HEK293 (cell line): ENCODE results near the gene ZNF428.
A peak's percentile ranks its signal among the peaks of the same experiment; 100 is the strongest.

ENCODE experiments used
- CTCF ChIA-PET: fragments of 350-600 bp; formaldehyde crosslinking; extraction: SDS; loops from one replicate; lab custom pipeline; 2021; ENCODE audit warnings: antibody characterized with exemption; lab: Yijun Ruan, JAX
- POLR2A ChIA-PET: fragments of 300-600 bp; formaldehyde crosslinking; extraction: SDS; loops from one replicate; lab custom pipeline; 2020; ENCODE audit warnings: antibody characterized with exemption, inconsistent platforms; lab: Yijun Ruan, JAX
- H3K27ac ChIP-seq: fragments of 200-500 bp; sonication (Bioruptor generic); 2 replicates; pipeline ENCODE4 v1.5.1; 2014; ENCODE audit warnings: low read depth, low read length, control low read depth, inconsistent platforms; ENCODE audit errors: extremely low read depth
- H3K36me3 ChIP-seq, 2 experiments: fragments of 200-500 bp in 1 of 2; sonication (Bioruptor generic) in 1 of 2; 1 replicate in 1 of 2; 2 replicates in 1 of 2; pipeline ENCODE4 v1.5.1; 2014 to 2017; ENCODE audit warnings: inconsistent platforms in 2 of 2, low read length in 2 of 2; ENCODE audit not compliant: control insufficient read depth in 2 of 2, insufficient read depth in 1 of 2
- H3K4me1 ChIP-seq: fragments of 200-500 bp; sonication (Bioruptor generic); 2 replicates; pipeline ENCODE4 v1.5.1; 2014; ENCODE audit warnings: mild to moderate bottlenecking, low read length, inconsistent platforms; ENCODE audit not compliant: control insufficient read depth, insufficient read depth
- H3K4me3 ChIP-seq: 2 replicates; pipeline ENCODE4 v1.5.1; 2011; ENCODE audit warnings: low read depth, mild to moderate bottlenecking, control low read depth, low read length, moderate library complexity
- H3K9me3 ChIP-seq: fragments of 200-500 bp; sonication (Bioruptor generic); 2 replicates; pipeline ENCODE4 v1.5.1; 2014; ENCODE audit warnings: low read depth, low read length, inconsistent platforms; ENCODE audit not compliant: control insufficient read depth, insufficient read depth
- BCL11B ChIP-seq: fragments of 450-650 bp; formaldehyde crosslinking; IDR thresholded peaks from 2 replicates; pipeline ENCODE4 v1.5.1; 2016; ENCODE audit warnings: low read depth, missing biosample characterization, missing genetic modification characterization
- EGR2 ChIP-seq: fragments of 450-650 bp; formaldehyde crosslinking; IDR thresholded peaks from 2 replicates; pipeline ENCODE4 v1.5.1; 2016; ENCODE audit warnings: low read depth, missing biosample characterization, missing genetic modification characterization
- GLIS1 ChIP-seq: fragments of 450-650 bp; formaldehyde crosslinking; IDR thresholded peaks from 2 replicates; pipeline ENCODE4 v1.5.1; 2016; ENCODE audit warnings: missing biosample characterization, missing genetic modification characterization
- HIC1 ChIP-seq: fragments of 450-650 bp; formaldehyde crosslinking; IDR thresholded peaks from 2 replicates; pipeline ENCODE4 v1.5.1; 2016; ENCODE audit warnings: missing biosample characterization, missing genetic modification characterization
- OSR2 ChIP-seq: fragments of 450-650 bp; formaldehyde crosslinking; IDR thresholded peaks from 2 replicates; pipeline ENCODE4 v1.5.1; 2016; ENCODE audit warnings: missing biosample characterization, missing genetic modification characterization
- OVOL3 ChIP-seq: fragments of 450-650 bp; formaldehyde crosslinking; IDR thresholded peaks from 2 replicates; pipeline ENCODE4 v1.5.1; 2016; ENCODE audit warnings: missing biosample characterization, missing genetic modification characterization
- SCRT2 ChIP-seq: fragments of 450-650 bp; formaldehyde crosslinking; IDR thresholded peaks from 2 replicates; pipeline ENCODE4 v1.5.1; 2016; ENCODE audit warnings: missing biosample characterization, missing genetic modification characterization
- SP2 ChIP-seq: fragments of 450-650 bp; formaldehyde crosslinking; IDR thresholded peaks from 2 replicates; pipeline ENCODE4 v1.5.1; 2016; ENCODE audit warnings: missing biosample characterization, missing genetic modification characterization
- SP7 ChIP-seq: fragments of 450-650 bp; formaldehyde crosslinking; IDR thresholded peaks from 2 replicates; pipeline ENCODE4 v1.5.1; 2016; ENCODE audit warnings: missing biosample characterization, missing genetic modification characterization
- TRIM28 ChIP-seq: IDR thresholded peaks from 2 replicates; pipeline ENCODE4 v1.6.1; 2011; ENCODE audit warnings: low read length, control low read depth, borderline replicate concordance
- ZBTB21 ChIP-seq: fragments of 450-650 bp; formaldehyde crosslinking; IDR thresholded peaks from 2 replicates; pipeline ENCODE4 v1.5.1; 2017; ENCODE audit warnings: missing biosample characterization, missing genetic modification characterization
- ZFHX2 ChIP-seq: fragments of 450-650 bp; formaldehyde crosslinking; conservative IDR thresholded peaks from 2 replicates; pipeline ENCODE4 v1.5.1; 2016; ENCODE audit warnings: missing biosample characterization, missing genetic modification characterization
- ZNF133 ChIP-seq: fragments of 450-650 bp; formaldehyde crosslinking; IDR thresholded peaks from 2 replicates; pipeline ENCODE4 v1.5.1; 2016; ENCODE audit warnings: missing biosample characterization, missing genetic modification characterization
- ZNF146 ChIP-seq: fragments of 450-650 bp; formaldehyde crosslinking; IDR thresholded peaks from 2 replicates; pipeline ENCODE4 v1.5.1; 2016; ENCODE audit warnings: missing biosample characterization, missing genetic modification characterization
- ZNF223 ChIP-seq: fragments of 450-650 bp; formaldehyde crosslinking; IDR thresholded peaks from 2 replicates; pipeline ENCODE4 v1.5.1; 2016; ENCODE audit warnings: missing biosample characterization, missing genetic modification characterization
- ZNF324 ChIP-seq: fragments of 450-650 bp; formaldehyde crosslinking; IDR thresholded peaks from 2 replicates; pipeline ENCODE4 v1.5.1; 2016; ENCODE audit warnings: missing biosample characterization, missing genetic modification characterization
- ZNF391 ChIP-seq: fragments of 450-650 bp; formaldehyde crosslinking; IDR thresholded peaks from 2 replicates; pipeline ENCODE4 v1.5.1; 2016; ENCODE audit warnings: low read depth, missing biosample characterization, missing genetic modification characterization, borderline replicate concordance
- ZNF398 ChIP-seq: fragments of 450-650 bp; formaldehyde crosslinking; IDR thresholded peaks from 2 replicates; pipeline ENCODE4 v1.5.1; 2017; ENCODE audit warnings: missing biosample characterization, missing genetic modification characterization
- ZNF501 ChIP-seq: fragments of 450-650 bp; formaldehyde crosslinking; IDR thresholded peaks from 2 replicates; pipeline ENCODE4 v1.5.1; 2016; ENCODE audit warnings: missing biosample characterization, missing genetic modification characterization
- ZNF514 ChIP-seq: fragments of 450-650 bp; formaldehyde crosslinking; IDR thresholded peaks from 2 replicates; pipeline ENCODE4 v1.5.1; 2016; ENCODE audit warnings: missing biosample characterization, missing genetic modification characterization
- ZNF544 ChIP-seq: fragments of 450-650 bp; formaldehyde crosslinking; IDR thresholded peaks from 2 replicates; pipeline ENCODE4 v1.5.0; 2017; ENCODE audit warnings: missing biosample characterization, missing genetic modification characterization
- ZNF560 ChIP-seq: fragments of 450-650 bp; formaldehyde crosslinking; IDR thresholded peaks from 2 replicates; pipeline ENCODE4 v1.5.1; 2017; ENCODE audit warnings: missing biosample characterization, missing genetic modification characterization, borderline replicate concordance
- ZNF664 ChIP-seq: fragments of 450-650 bp; formaldehyde crosslinking; IDR thresholded peaks from 2 replicates; pipeline ENCODE4 v1.5.1; 2016; ENCODE audit warnings: missing biosample characterization, missing genetic modification characterization
- ZNF843 ChIP-seq: fragments of 450-650 bp; formaldehyde crosslinking; IDR thresholded peaks from 2 replicates; pipeline ENCODE4 v1.5.1; 2016; ENCODE audit warnings: missing biosample characterization, missing genetic modification characterization
- ZSCAN23 ChIP-seq: fragments of 450-650 bp; formaldehyde crosslinking; IDR thresholded peaks from 2 replicates; pipeline ENCODE4 v1.5.1; 2016; ENCODE audit warnings: missing biosample characterization, missing genetic modification characterization
- ZXDB ChIP-seq: fragments of 450-650 bp; formaldehyde crosslinking; IDR thresholded peaks from 2 replicates; pipeline ENCODE4 v1.5.1; 2016; ENCODE audit warnings: missing biosample characterization, missing genetic modification characterization
- TF ChIP-seq, protein P1 (sequence below): fragments of 450-650 bp; formaldehyde crosslinking; IDR thresholded peaks from 2 replicates; pipeline ENCODE4 v1.5.1; 2016; ENCODE audit warnings: missing biosample characterization, missing genetic modification characterization
- TF ChIP-seq, protein P2 (sequence below): fragments of 450-650 bp; formaldehyde crosslinking; IDR thresholded peaks from 2 replicates; pipeline ENCODE4 v1.5.0; 2017; ENCODE audit warnings: missing biosample characterization, missing genetic modification characterization, borderline replicate concordance
- TF ChIP-seq, protein P3 (sequence below): sonication (generic); formaldehyde crosslinking; IDR thresholded peaks from 2 replicates; pipeline ENCODE4 v1.8.1; 2022; ENCODE audit warnings: mild to moderate bottlenecking, moderate library complexity, missing genetic modification reagents

ZNF428 gene

DNA sequence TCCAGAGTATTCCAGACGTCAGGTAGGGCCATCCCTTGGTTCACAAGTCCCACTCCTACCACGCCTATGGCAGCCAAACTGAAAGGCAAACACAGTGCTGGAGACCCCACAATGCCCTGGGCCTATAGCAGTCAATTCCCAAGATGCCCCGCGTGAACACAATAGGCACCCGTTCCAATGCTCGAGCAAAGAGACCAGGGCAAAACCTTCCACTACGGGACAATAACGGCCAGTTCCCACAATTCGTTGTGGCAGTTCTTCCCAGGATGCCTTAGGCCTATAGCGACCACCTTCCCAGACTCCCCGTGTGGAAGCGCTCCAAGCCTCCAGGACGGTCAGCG lies 538 bp downstream of the ZNF428 start:
- ChIA-PET POLR2A (interaction anchor here (0.6 to 2.3 kb wide), 4 partner anchors 16 to 144 kb away, joined by 4 to 9 read pairs (median 8); partner anchors contain the start of genes IRGQ and ZNF576), CTCF (interaction anchor here (0.5 to 1.5 kb wide), 7 partner anchors 16 to 198 kb away, joined by 3 to 4 read pairs (median 3); no protein-coding TSS in a partner anchor)
- Histone ChIP-seq H3K36me3 (peaks cover 4 to 22% of the 10 kb centered on the region in 2 experiments), H3K9me3 (no peaks in the 10 kb centered on the region), H3K4me3 (peak overlapping the region; percentile 49), H3K4me1 (peaks cover 21% of the 10 kb centered on the region), H3K27ac (peak overlapping the region; percentile 99)
- TF ChIP-seq, protein P1, sequence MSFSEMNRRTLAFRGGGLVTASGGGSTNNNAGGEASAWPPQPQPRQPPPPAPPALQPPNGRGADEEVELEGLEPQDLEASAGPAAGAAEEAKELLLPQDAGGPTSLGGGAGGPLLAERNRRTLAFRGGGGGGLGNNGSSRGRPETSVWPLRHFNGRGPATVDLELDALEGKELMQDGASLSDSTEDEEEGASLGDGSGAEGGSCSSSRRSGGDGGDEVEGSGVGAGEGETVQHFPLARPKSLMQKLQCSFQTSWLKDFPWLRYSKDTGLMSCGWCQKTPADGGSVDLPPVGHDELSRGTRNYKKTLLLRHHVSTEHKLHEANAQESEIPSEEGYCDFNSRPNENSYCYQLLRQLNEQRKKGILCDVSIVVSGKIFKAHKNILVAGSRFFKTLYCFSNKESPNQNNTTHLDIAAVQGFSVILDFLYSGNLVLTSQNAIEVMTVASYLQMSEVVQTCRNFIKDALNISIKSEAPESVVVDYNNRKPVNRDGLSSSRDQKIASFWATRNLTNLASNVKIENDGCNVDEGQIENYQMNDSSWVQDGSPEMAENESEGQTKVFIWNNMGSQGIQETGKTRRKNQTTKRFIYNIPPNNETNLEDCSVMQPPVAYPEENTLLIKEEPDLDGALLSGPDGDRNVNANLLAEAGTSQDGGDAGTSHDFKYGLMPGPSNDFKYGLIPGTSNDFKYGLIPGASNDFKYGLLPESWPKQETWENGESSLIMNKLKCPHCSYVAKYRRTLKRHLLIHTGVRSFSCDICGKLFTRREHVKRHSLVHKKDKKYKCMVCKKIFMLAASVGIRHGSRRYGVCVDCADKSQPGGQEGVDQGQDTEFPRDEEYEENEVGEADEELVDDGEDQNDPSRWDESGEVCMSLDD (tag by site-specific recombination), result peak; percentile 70; the same call in 1 of the 2 replicates
- no peak for TF ChIP-seq ZNF560 (tag by site-specific recombination)
- TF ChIP-seq ZNF544, result no peak
- no peak for TF ChIP-seq ZNF146 (tag by site-specific recombination)
- TF ChIP-seq ZNF391 (tag by site-specific recombination), result no peak
- TF ChIP-seq OVOL3 (tag by site-specific recombination), result peak; percentile 38; the same call in 1 of the 2 replicates
- no peak for TF ChIP-seq EGR2
- TF ChIP-seq ZXDB (tag by site-specific recombination), result no peak
- TF ChIP-seq ZNF501 (tag by site-specific recombination), result peak; percentile 96
- TF ChIP-seq ZNF843 (tag by site-specific recombination), result peak; percentile 80; the same call in 1 of the 2 replicates
- 0 out of 2 replicates have a peak, but pooled peaks have one; percentile 34 for TF ChIP-seq ZNF664 (tag by site-specific recombination)
- no peak for TF ChIP-seq ZNF514 (tag by site-specific recombination)
- no peak for TF ChIP-seq GLIS1 (tag by site-specific recombination)
- TF ChIP-seq, protein P2, sequence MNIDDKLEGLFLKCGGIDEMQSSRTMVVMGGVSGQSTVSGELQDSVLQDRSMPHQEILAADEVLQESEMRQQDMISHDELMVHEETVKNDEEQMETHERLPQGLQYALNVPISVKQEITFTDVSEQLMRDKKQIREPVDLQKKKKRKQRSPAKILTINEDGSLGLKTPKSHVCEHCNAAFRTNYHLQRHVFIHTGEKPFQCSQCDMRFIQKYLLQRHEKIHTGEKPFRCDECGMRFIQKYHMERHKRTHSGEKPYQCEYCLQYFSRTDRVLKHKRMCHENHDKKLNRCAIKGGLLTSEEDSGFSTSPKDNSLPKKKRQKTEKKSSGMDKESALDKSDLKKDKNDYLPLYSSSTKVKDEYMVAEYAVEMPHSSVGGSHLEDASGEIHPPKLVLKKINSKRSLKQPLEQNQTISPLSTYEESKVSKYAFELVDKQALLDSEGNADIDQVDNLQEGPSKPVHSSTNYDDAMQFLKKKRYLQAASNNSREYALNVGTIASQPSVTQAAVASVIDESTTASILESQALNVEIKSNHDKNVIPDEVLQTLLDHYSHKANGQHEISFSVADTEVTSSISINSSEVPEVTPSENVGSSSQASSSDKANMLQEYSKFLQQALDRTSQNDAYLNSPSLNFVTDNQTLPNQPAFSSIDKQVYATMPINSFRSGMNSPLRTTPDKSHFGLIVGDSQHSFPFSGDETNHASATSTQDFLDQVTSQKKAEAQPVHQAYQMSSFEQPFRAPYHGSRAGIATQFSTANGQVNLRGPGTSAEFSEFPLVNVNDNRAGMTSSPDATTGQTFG (tag by site-specific recombination), result peak; percentile 7; the same call in 1 of the 2 replicates
- no peak for TF ChIP-seq ZSCAN23 (tag by site-specific recombination)
- no peak; the same call in 1 of the 2 replicates for TF ChIP-seq HIC1
- no peak for TF ChIP-seq ZNF223 (tag by site-specific recombination)
- TF ChIP-seq ZNF324 (tag by site-specific recombination), result peak; percentile 53; the same call in 1 of the 2 replicates
- TF ChIP-seq, protein P3, sequence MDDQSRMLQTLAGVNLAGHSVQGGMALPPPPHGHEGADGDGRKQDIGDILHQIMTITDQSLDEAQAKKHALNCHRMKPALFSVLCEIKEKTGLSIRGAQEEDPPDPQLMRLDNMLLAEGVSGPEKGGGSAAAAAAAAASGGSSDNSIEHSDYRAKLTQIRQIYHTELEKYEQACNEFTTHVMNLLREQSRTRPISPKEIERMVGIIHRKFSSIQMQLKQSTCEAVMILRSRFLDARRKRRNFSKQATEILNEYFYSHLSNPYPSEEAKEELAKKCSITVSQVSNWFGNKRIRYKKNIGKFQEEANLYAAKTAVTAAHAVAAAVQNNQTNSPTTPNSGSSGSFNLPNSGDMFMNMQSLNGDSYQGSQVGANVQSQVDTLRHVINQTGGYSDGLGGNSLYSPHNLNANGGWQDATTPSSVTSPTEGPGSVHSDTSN (CRISPR knock-in tag), result no peak
- 0 out of 2 replicates have a peak, but pooled peaks have one; percentile 30 for TF ChIP-seq SP7 (tag by site-specific recombination)
- no peak; the same call in 1 of the 2 replicates for TF ChIP-seq SP2
- TF ChIP-seq ZNF133 (tag by site-specific recombination), result no peak
- no peak for TF ChIP-seq TRIM28
- no peak for TF ChIP-seq BCL11B (tag by site-specific recombination)
- peak; percentile 61 for TF ChIP-seq SCRT2
- peak; percentile 79 for TF ChIP-seq ZBTB21 (tag by site-specific recombination)
- no peak for TF ChIP-seq ZNF398 (tag by site-specific recombination)
- no peak for TF ChIP-seq OSR2 (tag by site-specific recombination)
- TF ChIP-seq ZFHX2 (tag by site-specific recombination), result no peak
